Cardiac muscle cell (in vitro differentiated cells and primary cell): ENCODE data around the gene EYA2. TPM values are rescaled to one million over a fixed set of nuclear protein-coding genes. Genes with fewer than 3 reads are reported as not detected.

Experiments used
- DNase-seq, 2 donors: peaks; one replicate each; pipeline versions ENCODE4 v3.0.0 to v3.0.0-alpha.2; 2010 to 2017; ENCODE audit warnings: low read depth in 1 of 2, low spot score in 1 of 2
- H3K27ac ChIP-seq: fragments of 200-600 bp; sonication (generic); 2 replicates; pipeline ENCODE4 v1.5.1; 2016
- H3K27me3 ChIP-seq: fragments of 200-600 bp; sonication (generic); 2 replicates; pipeline ENCODE4 v1.6.0; 2016; ENCODE audit warnings: control low read depth
- H3K36me3 ChIP-seq: fragments of 200-600 bp; sonication (generic); 2 replicates; pipeline ENCODE4 v1.5.1; 2016; ENCODE audit warnings: control low read depth
- H3K4me1 ChIP-seq: fragments of 200-600 bp; sonication (generic); 2 replicates; pipeline ENCODE4 v1.8.1; 2017; ENCODE audit warnings: low read depth, mild to moderate bottlenecking, mixed run types
- H3K4me3 ChIP-seq: fragments of 200-600 bp; sonication (generic); 2 replicates; pipeline ENCODE4 v1.5.1; 2016; ENCODE audit warnings: mild to moderate bottlenecking
- H3K9me3 ChIP-seq: fragments of 200-600 bp; sonication (generic); 2 replicates; pipeline ENCODE4 v1.5.1; 2017; ENCODE audit warnings: low read depth, mild to moderate bottlenecking, control low read depth
- polyA plus RNA-seq: library from polyadenylated mRNA; unstranded; fragments of >200 nt; fragmentation: Nextera tagmentation; extraction: Ambion mirVana; gene quantifications from 2 replicates; pipeline ENCODE4 v1.2.1, GENCODE V29; 2016
- total RNA-seq: library from RNA; depleted of rRNA; stranded (reverse); fragments of >200 nt; gene quantifications from 2 replicates; pipeline ENCODE4 v1.2.3, GENCODE V29; 2016
- TF ChIP-seq, protein P1 (sequence below): IDR thresholded peaks from 2 replicates; pipeline ENCODE4 v1.5.1; 2012; ENCODE audit warnings: low read depth, mild to moderate bottlenecking, low read length

Gene EYA2
- total and polyA plus RNA-seq, 2 experiments from 2014 or later: 0.30 TPM; not detected in 1

DNA sequence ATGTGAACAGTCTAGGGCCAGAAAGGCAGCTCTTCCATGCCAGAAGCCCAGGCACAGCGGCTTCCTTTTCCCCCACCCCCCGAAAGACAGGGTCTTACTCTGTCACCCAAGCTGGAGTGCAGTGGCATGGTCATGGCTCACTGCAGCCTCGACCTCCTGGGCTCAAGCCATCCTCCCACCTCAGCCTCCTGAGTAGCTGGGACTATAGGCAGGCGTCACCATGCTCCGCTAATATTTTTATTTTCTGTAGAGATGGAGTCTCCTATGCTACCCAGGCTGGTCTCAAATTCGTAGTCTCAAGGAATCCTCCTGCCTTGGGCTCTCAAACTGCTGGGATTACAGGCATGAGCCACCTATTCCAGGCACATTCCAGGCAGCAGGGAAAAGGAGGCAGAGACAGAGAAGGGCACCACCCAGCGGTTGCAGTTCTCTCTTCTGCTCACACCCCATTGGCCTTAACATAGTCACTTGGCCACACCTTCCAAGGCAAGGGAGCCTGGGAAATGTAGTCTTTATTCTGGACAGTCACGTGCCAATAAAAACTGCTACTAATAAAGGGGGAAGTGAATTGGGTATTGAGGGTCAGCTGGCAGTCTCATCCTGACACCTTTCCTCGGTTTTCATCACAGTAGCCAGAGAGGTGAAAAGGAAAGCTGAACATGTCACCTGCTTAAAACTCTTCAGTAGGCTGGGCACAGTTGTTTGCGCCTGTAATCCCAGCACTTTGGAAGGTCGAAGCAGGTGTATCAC is 255.9 kb downstream of the EYA2 start:
- Histone ChIP-seq H3K36me3 (no peaks in the 10 kb centered on the region), H3K27me3 (peaks cover 17% of the 10 kb centered on the region), H3K4me1 (no peaks in the 10 kb centered on the region), H3K27ac (no peak overlapping the region), H3K9me3 (no peaks in the 10 kb centered on the region), H3K4me3 (no peak overlapping the region)
- DNase-seq: peak; percentile 80 to 87
- TF ChIP-seq, protein P1, sequence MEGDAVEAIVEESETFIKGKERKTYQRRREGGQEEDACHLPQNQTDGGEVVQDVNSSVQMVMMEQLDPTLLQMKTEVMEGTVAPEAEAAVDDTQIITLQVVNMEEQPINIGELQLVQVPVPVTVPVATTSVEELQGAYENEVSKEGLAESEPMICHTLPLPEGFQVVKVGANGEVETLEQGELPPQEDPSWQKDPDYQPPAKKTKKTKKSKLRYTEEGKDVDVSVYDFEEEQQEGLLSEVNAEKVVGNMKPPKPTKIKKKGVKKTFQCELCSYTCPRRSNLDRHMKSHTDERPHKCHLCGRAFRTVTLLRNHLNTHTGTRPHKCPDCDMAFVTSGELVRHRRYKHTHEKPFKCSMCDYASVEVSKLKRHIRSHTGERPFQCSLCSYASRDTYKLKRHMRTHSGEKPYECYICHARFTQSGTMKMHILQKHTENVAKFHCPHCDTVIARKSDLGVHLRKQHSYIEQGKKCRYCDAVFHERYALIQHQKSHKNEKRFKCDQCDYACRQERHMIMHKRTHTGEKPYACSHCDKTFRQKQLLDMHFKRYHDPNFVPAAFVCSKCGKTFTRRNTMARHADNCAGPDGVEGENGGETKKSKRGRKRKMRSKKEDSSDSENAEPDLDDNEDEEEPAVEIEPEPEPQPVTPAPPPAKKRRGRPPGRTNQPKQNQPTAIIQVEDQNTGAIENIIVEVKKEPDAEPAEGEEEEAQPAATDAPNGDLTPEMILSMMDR: peak; percentile 80

DNA sequence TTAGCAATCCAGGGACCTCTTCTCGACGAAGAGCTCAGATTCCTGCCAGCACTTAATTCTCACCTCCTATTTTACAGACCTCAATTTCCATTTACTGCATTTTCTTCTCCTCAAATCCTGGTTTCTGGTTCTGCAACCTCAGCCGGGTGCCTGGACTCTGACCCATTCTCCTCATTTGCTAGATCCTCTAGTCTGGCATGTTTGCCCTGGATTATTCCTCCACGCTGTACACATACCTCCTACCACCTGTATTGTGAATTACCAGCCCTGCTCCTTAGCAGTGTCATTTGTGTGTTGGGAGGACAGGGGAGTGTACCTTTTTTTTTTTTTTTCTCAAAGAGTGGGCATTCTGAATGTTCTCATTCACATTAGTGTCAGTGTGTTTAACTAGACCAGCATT is 257.4 kb downstream of the EYA2 start:
- no peak for DNase-seq
- H3K4me1 ChIP-seq: no peaks in the 10 kb centered on the region
- H3K9me3 ChIP-seq: no peaks in the 10 kb centered on the region
- no peak overlapping the region for H3K27ac ChIP-seq
- no peak overlapping the region for H3K4me3 ChIP-seq
- H3K36me3 ChIP-seq: no peaks in the 10 kb centered on the region
- TF ChIP-seq, protein P1: no peak
- peaks cover 17% of the 10 kb centered on the region for H3K27me3 ChIP-seq

GRCh38 chr20:47154089-47154488 is 259.4 kb downstream of the EYA2 start:
- TF ChIP-seq, protein P1: no peak
- no peaks in the 10 kb centered on the region for H3K9me3 ChIP-seq

DNA sequence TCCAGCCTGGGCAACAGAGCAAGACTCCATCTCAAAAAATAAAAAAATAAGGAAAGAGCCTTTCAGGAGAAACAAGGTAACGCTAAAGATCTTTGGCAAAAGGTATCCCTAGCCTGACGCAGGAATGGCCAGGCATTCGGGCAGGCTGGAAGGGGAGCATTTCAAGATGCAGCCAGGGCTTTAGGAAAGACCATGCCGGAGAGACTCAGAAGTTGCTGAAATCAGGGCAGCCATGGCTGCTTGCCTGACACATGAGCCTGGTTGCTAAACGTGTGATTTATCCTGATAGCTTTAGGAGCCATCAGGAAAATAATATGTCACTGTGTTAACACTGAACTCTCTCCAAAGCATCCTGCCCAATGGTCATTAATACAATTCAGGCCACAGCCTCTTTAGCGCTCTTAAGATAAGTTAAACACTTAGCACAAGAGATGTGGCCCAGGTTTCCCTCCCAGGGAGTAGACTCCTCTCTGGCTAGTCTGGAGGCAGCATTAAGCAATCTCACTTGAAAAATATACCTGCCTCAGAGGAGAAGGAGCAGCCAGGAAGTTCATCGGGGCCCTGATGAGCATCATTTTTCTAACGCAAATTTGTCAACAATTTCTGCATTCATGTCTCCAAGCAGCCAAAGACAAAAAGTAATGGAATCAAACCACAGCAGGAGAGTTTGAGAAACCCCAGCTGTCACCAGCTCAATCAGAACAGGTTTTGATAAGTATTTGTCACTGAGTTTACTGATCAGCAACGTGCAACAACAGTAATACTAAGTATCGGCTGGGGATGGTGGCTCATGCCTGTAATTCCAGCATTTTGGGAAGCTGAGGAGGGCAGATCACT is 261.9 kb downstream of the EYA2 start:
- H3K4me3 ChIP-seq: no peak overlapping the region
- DNase-seq: peak in 1 of 2 donors; percentile 89
- H3K9me3 ChIP-seq: no peaks in the 10 kb centered on the region
- no peaks in the 10 kb centered on the region for H3K36me3 ChIP-seq
- no peaks in the 10 kb centered on the region for H3K4me1 ChIP-seq
- peaks cover 41% of the 10 kb centered on the region for H3K27me3 ChIP-seq
- no peak overlapping the region for H3K27ac ChIP-seq
- TF ChIP-seq, protein P1: no peak

More at GRCh38 chr20:47154089-47154488, 259.4 kb downstream of the EYA2 start:
- Histone ChIP-seq H3K27ac (no peak overlapping the region), H3K36me3 (no peaks in the 10 kb centered on the region), H3K4me1 (no peaks in the 10 kb centered on the region), H3K4me3 (no peak overlapping the region), H3K27me3 (peaks cover 23% of the 10 kb centered on the region)
- no peak for DNase-seq

DNA sequence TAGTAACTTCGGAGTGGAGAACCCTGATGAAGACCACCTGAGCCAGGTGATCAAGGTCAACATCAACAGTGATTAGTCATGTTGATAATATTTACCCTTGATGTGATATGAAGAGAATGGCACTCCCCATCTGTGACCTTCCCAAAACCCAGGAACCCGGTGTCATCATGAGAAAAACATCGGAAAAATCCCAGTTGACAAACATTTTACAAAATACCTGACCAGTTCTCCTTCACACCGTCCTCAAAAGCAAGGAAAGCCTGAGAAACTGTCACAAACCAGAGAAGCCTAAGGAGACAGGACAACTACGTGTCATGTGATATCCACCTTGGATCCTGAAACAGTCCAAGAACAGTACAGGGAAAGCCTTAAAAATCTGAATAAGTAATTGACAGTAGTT is 264.5 kb downstream of the EYA2 start:
- Histone ChIP-seq H3K27ac (no peak overlapping the region), H3K36me3 (no peaks in the 10 kb centered on the region), H3K4me1 (no peaks in the 10 kb centered on the region), H3K4me3 (no peak overlapping the region), H3K27me3 (peaks cover 34% of the 10 kb centered on the region), H3K9me3 (no peaks in the 10 kb centered on the region)
- TF ChIP-seq, protein P1: no peak
- no peak for DNase-seq
